HG02981 (cell line): Measurements from ENCODE around the gene OR51B4.
"Not testable (repeated sequence)": the region's sequence is repeated elsewhere in the genome, so short reads cannot be mapped to it uniquely, and the experiment has no call there.

Source experiments
- ATAC-seq: cut with Tn5 transposase; IDR thresholded peaks from one replicate; pipeline ENCODE4 v1.9.1; 2021; ENCODE audit warnings: mild to moderate bottlenecking, moderate library complexity; ENCODE audit not compliant: unreplicated experiment

The OR51B4 gene

GRCh38 chr11:5297721-5298323 lies 3.9 kb downstream of the OR51B4 start:
- ATAC-seq = no peak

- ATAC-seq = not testable (repeated sequence)
These were observed 7.3 kb downstream of the OR51B4 start for GRCh38 chr11:5294342-5294995.

GRCh38 chr11:5293028-5293427 lies 8.7 kb downstream of the OR51B4 start:
- ATAC-seq = no peak

GRCh38 chr11:5291207-5291838 lies 10.4 kb downstream of the OR51B4 start:
- ATAC-seq = peak; percentile 94

GRCh38 chr11:5290106-5290505 lies 11.6 kb downstream of the OR51B4 start:
- ATAC-seq = no peak

GRCh38 chr11:5289696-5290095 lies 12.1 kb downstream of the OR51B4 start:
- ATAC-seq = no peak

- ATAC-seq = no peak
These were observed 12.7 kb downstream of the OR51B4 start for GRCh38 chr11:5288906-5289550.

- no peak for ATAC-seq
These were observed 13.4 kb downstream of the OR51B4 start for GRCh38 chr11:5288108-5288905.

GRCh38 chr11:5286901-5287300 lies 14.8 kb downstream of the OR51B4 start:
- ATAC-seq = no peak

- no peak for ATAC-seq
These were observed 15.4 kb downstream of the OR51B4 start for GRCh38 chr11:5286351-5286750.

- ATAC-seq = no peak
These were observed 15.9 kb downstream of the OR51B4 start for GRCh38 chr11:5285703-5286340.

GRCh38 chr11:5284637-5285036 lies 17.1 kb downstream of the OR51B4 start:
- no peak for ATAC-seq

GRCh38 chr11:5283882-5284281 lies 17.9 kb downstream of the OR51B4 start:
- no peak for ATAC-seq

GRCh38 chr11:5283086-5283485 lies 18.7 kb downstream of the OR51B4 start:
- ATAC-seq = no peak

- ATAC-seq = no peak
These were observed 19.1 kb downstream of the OR51B4 start for GRCh38 chr11:5282628-5283027.

GRCh38 chr11:5281596-5281995 lies 20.1 kb downstream of the OR51B4 start:
- no peak for ATAC-seq

- ATAC-seq = peak; percentile 95
These were observed 21.1 kb downstream of the OR51B4 start for GRCh38 chr11:5280582-5281102.

- ATAC-seq = no peak
These were observed 22.2 kb downstream of the OR51B4 start for GRCh38 chr11:5279471-5280090.

- ATAC-seq = peak; percentile 44
These were observed 23.9 kb downstream of the OR51B4 start for GRCh38 chr11:5277807-5278382.
